GM11168 (cell line): Measurements from ENCODE around the gene VARS1.
"Not testable (repeated sequence)": the region's sequence is repeated elsewhere in the genome, so short reads cannot be mapped to it uniquely, and the experiment has no call there.

ENCODE experiments used
- in situ Hi-C: fragments of 300-500 bp; cut with MboI; formaldehyde crosslinking; loops from one replicate; pipeline ENCODE4 v1.12.0; 2022; ENCODE audit warnings: low sequenced_read_pairs; ENCODE audit not compliant: unreplicated experiment

The VARS1 gene

DNA sequence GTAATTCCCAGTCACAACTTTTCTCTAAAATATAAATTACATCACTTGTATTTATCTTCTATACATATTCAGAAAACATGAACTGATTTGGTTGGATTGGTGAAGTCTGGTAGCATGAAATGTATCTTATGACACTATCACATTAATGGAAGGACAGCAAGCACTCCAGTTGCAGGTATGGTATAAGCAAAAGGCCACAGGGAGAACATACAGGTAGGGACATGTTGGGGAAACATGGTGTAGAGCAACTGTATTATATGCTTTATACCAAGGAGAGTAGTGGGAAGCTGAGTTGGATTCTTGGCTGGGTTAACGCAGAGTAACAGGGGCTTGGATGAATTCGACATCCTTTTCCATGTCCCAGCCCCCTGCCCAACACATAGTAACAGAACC lies 1.4 kb upstream of the VARS1 start:
- in situ Hi-C loops = no loop called here

DNA sequence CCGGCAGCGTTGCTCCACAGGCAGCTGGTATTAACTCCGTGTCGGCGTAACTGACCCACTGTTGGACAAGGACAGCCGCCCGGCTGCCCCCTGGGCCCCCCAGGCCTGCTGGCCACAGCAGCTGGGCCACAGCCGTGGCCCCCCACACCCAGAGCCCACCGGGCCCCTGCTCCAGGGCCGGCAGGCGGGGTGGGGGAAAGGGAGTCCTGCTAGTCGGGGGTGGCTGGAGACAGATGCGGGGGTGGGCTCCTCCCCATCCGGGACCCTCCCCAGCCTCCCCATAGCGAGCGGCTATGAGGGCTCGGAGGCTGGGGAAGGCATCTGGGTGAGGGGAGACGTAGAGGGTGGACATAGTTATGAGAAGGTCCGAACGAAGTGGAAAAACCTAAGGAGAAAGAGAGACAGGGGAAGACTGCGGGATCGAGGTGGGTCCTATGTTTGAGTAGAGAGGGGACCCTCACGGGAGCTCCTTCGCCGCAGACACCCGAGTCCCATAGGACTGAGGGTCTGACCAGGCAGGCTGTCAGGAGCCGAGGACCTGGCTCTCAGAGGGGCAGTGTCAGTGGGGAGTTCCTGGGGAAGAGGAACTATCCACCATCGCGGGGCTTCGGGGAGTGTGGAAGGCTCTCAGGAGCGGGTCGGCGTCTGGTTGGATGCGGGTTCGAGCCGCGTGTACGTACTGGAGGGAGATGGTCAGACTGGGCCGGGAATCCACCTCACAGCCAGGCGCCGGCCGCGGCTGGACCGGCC lies 511 bp downstream of the VARS1 start:
- in situ Hi-C loops = no loop called here

DNA sequence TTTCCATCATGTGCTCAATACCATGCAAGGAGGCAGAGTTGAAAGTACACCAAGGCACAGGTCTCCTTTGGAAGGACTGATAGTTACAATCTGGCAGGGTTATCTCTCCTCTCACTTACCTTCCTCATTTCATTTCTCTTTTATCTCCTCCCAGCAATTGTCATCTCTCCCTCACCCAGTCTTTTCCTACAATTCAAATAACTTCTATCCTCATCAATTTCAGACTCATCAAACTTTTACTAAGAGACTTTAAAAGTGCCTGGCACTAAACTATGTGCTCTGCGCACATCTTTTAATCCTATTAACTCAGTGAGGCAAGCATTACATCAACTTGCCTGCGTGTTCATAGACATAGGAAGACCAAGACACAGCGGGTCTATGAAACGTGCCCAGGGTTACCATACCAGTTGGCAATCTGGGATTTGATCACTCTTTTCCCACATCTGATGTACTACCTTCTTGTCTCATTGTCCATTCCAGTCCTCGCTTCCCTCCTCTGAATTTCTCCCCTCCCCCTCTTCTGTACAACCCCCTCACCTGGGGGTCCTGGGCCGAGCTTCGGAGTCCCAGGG lies 1.2 kb downstream of the VARS1 start:
- in situ Hi-C loops = no loop called here

DNA sequence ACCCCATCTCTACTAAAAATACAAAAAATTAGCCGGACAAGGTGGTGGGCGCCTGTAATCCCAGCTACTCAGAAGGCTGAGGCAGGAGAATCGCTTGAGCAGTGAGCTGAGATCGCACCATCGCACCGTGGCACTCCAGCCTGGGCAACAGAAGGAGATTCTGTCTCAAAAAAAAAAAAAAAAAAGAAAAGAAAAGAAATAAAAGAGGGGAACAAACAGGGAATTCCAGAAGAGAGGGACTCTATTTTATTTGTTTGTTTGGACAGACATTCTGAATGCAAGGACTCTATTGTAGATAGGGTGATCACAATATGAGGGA lies 1.7 kb downstream of the VARS1 start:
- in situ Hi-C loops = not testable (repeated sequence)

DNA sequence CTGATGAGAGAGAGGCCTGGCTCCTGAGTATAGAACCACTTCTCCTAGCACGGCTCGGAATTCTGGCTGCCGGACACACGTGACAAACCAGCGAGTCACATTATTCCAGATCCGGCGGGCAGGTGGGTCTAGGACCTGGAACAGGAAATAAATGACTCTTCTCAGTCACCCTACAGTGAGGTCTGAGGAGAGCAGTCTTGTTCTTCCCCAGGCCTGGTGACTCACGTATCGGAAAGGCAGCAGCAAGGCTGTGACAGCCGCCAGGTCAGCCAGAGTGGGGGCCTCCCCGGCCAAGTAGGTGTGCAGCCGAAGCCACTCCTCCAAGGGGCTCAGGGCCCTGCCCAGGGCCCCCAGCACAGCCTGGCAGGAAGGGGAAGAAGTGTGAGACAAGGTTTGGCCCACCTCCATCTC lies 2.8 kb downstream of the VARS1 start:
- in situ Hi-C loops = no loop called here

DNA sequence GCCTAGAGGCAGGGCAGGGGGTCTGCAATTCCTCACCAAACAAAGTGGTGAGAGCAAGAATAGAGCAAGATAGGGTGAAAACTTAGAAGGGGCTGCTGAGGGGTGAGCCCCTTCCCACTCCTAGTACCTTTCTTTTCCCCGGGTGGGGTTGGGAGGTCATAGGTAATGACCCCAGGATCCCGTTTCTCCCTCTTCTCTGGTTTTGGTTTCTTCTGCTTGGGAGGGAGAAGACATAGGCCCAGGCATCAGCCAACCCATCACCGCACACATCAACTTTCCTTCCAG lies 3.5 kb downstream of the VARS1 start:
- in situ Hi-C loops = no loop called here

DNA sequence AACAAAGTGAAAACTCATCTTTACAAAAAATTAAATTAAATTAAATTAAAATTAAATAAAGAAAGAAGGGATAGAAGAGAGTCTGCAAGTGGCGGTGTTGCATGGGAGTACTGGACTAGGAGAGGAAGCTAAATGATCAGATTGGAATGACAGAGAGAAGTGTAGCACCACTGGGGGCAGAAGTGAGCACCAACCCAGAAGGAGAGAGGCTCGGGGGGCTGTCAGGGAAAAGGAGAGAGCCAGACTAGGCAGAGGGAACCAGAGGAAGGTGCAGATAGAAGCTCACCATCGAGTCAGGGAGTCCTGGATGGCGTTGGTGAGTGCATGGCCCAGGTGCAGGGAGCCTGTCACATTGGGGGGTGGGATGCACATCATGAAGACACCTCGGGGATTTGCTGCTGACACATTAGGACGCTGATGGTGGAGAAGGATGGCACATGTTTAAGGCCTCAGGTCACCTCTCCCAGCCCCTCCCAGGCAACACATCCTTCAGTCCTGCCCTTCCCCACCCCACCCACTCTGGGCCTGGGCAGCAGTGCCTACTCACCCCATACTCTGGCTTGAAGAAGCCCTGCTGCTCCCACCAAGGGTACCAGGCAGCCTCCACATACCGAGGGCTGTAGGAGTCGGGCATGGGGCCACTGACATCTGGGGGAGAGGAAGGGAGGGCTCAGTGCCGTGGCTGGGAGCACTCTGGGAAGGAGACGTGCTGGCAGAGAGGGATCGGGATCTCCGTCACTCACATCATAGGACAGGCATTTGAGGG lies 4.0 kb downstream of the VARS1 start:
- in situ Hi-C loops = no loop called here

DNA sequence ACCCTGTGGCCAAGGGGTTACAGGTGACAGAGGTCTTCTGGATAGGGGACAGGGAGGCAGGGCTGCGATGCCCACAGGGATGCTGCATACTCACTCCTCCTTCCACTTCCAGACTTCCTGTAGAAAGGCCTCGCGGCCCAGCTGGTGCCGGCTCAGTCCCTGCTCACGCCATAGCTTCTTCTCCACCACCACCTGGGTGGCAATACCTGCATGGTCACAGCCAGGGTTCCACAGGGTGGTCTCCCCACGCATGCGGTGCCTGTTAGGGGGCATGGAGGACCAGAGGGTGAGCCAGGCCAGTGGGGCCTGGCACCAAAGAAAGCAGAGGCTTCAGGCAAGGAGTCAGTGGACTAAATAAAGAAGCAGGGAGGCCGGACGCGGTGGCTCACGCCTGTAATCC lies 10.1 kb downstream of the VARS1 start:
- in situ Hi-C loops = no loop called here

DNA sequence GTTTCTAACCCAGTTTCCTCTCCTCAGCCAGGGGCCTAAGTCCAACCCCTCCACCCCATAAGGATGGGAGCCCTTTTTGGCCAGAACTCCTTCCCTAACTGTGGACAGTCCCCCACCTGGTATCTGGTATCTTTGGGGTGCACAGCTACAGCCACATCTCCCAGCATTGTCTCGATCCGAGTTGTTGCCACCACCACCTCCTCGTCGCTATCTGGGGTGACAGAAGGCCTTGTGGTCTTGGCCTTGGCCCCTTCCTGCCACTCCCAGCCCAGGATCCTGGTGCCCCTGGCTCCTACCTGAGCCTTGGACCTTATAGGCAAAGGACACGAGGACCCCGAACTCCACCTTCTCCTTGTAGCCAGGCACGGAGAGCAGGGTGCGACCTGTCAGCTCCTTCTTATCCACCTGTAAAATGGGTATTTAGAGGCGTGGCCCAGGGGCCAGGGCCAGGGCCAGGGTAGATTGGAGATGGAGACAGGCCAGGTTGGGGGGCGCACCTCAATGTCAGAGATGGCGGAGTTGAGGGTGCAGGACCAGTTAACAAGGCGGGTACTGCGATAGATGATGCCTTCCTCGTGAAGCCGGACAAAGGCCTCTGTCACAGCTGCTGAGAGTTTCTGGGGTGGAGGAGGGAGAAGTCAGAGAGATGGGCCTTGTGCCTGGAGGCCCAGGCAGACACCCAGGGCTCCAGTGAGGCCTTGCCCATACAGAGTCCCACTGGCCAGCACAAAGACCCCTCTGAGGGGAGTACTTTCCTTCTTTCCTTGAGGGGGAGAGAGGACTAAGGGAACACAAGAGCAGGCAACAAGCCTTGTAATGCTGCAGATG lies 11.2 kb downstream of the VARS1 start:
- in situ Hi-C loops = no loop called here

DNA sequence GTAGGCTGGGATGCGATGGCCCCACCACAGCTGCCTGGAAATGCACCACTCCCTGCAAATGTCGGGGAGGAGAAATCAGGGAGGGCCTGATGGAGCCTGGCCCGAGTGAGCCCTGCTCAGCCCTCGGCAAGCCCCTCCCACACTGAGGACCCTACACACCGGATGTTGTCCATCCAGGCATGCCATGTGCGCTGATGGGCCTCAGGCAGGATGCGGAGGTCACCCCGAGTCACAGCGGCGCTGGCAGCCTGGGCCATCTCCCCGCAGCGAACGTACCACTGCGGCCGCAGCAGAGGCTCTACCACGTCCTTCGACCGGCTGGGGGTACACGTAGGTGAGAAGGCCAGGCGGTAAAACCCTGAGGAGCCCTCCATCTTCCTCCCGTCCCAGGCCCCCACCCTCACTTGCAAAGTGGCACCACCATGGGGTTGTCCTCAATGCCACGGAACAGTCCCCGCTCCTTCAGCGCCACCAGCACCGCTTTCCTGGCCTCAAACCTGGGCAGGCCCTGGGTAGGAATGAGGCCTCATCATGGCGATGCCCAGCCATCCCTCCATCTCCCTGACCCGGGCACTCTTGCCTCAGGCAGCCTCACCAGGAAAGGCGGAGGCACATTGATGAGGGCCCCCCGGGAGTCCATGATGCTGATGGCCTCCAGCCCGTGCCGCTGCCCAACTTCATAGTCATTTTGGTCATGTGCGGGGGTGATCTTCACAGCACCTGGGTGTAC lies 13.3 kb downstream of the VARS1 start:
- in situ Hi-C loops = no loop called here

DNA sequence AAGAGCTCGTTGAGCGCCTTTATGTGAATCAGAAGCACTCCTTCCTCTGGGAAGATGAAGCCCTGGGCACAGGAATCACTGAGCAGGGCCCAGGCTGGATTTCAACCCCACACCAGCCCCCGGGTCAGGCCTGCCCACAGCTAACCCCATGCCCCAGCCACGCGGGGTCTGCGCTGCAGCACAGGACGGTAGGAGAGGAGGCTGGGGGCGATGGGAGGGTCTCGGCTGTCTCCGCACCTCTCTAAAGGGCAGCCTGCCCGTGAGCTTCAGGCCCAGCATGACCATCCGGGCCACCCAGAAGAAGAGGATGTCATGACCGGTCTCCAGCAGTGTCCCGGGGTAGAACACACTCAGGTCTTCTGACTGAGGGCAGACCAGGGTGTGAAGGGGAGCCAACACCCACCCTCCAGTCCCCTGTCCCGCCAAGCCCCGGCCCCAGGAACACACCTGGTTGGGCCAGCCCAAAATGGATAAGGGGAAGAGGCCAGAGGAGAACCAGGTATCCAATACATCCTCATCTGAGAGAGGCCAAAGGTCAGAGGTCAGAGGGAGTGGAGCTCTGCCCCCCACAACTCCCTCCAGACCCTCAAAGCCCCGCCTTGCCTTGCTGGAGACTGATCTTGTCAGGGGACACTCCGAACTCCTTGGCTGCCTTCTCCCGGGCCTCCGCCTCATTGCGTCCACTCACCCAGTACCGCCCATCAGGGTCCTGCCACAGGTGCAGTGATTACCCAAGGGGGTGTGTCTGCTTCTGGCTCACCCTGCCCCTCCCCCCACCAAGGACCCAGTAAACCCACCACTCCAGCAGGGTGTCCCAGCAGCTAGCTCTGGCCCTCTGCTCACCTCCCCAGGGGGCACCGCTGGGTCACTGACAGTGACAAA lies 14.1 kb downstream of the VARS1 start:
- in situ Hi-C loops = no loop called here

DNA sequence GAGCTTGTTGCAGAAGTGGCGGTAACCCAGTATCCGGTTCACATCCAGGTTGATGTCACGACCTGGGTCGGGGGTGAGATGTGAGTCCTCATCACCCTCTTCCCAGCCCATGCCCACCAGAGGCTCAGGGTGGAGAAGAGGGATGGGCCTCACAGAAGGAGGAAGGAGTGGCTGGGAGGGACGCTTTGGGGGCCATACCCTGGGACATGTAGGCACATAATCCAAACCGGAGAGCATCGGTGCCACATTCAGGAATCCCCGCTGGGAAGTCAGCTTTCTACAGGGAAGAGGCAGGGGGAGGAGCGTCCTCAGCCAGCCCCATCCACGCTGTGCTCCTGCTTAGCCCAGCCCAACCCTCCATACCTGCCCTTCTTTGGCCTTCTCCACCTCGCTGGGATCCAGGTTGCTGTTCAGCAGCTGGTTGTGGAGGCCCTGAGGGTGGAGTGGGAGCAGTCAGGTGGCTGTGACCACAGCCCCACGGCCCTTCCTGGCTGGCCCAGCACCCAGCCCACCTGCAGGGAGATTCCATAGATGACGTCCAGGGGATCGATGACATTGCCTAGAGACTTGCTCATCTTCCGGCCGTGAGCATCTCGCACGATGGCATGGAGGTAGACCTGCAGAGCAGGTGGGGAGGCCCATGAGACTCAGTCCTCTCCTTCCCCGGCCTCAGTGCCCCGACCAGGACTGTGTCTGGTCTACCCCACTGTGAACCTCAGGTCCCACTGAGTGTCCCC lies 14.9 kb downstream of the VARS1 start:
- in situ Hi-C loops = no loop called here

DNA sequence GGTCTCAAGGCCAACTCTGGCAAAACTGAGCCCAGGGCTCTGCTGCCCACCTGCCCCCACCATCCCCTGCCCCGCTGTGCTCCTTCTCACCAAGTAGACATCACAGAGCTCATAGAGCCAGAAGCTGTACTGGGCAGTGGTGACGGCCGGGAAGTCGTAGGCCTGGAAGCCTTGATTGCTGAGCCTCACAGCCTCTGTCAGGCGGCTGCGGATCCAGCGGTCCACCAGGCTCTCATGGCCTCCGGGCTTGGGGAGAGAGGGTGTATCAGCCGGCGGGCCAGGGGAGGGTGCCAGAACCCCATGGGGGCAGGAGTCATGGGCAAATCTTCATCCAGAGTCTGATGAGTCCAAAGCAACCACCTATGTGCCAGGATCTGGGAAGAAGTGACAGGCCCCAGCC lies 15.6 kb downstream of the VARS1 start:
- in situ Hi-C loops = no loop called here

DNA sequence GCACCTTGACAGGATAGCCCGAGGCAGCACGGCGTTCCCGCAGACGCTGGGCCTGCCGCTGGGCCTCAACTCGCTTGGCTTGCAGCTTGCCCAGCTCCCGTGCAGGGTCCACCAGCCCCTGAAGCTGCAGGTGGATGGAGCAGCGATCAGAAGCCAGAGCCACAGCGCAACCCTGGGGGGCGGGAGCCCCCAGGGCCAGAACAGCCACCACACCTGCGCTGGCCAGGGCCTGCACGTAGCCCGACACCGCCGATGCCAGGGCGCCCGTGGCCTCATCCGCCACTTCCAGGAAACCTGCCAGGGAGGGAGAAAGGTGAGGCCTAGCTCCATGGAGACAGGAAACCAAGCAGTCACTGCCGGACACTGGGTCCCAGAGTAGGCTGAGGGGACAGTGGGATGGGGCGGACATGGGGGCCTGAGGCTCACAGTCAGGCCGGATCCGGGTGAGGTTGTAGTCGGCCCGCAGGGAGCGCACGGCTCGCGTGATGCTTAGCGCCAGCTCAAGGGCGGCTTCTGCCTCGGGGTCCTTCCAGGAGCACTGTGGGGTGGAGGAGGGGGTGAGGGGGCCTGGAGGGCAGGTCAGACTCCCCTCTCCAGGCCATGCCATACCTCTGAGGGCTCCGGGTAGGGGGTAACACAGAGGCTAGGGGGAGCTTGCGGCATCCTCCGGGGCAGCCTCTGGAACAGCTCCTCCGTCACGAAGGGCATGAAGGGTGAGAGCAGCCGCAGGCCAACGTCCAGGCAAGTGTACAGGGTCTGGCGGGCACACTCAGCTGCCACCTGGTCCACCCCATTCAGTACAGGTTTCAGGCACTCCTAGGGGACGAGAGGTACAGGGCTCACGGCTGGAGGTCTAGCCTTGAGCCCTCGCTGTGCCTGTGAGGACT lies 16.3 kb downstream of the VARS1 start:
- in situ Hi-C loops = no loop called here

DNA sequence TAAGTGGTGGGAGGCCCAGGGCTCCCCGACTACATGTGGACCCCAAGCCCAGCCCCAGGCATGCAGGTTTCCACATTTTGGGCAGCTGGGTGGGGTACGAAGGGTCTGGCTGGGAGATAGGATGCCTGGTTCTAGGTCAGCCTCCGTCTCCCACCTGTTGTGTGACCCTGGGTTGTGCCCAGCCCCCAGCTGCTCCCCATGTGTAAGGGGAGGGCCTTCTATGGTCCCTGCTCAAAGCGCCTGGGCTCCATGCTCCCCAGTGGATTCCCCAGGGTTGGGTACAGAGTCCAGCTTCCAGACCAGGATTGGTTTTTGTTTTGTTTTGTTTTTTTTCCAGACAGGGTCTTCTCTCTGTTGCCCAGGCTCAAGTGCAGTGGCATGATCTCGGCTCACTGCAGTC lies 17.4 kb downstream of the VARS1 start:
- in situ Hi-C loops = no loop called here

DNA sequence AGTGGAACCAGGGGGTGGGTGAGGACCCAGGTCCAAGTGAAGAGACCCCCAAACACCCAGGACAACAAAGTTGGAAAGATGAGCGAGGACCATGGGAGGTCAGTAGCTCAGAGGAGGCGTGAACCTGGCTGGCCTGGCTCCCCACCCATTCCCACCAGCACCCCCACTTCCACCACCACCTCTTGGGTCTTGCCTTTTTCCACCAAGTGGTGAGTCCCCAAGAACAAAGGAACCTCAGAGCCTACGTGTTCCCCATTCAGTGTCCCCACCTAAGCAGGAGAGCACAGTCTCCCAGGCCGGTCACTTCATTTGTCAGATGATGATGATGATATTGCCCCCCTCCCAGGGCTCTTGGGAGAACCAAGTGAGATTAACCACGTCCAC lies 17.9 kb downstream of the VARS1 start:
- in situ Hi-C loops = no loop called here

DNA sequence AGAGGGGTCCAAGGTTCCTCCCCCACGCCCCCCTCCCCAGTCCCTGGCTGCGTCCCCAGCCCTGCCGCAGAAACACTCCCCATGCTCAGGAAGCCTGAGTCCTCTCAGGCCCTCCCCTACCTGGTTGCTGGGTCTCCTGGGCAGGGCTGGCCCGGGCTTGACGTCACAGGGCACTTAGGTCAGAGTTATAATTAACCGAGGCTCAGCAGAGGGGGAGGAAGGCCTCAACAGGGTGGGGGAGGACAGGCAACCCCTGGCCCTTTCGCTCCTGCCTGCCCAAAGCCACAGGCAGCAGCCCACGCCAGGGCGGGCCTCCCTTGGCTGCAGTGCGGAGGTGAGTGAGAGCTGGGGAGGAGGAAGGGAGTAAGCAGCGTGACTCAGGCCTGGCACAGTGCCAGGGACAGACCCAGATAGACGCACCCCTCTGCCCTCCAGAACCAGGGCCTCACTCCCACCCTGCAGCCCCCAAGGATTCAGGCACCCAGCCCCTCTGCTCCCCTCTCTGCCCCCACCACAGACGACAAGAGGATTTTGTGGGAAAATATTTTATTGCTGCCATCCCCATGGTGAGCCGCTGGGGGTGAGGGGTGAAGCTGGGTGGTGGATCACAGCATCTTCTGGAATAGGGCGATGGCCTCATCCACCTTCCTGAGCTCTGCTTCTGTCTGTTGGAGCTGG lies 18.4 kb downstream of the VARS1 start, which contains the start of gene VWA7:
Gene VWA7 (minus strand): TSS at position 340 of the 678 bp plus-strand sequence. CDS start 549 bp downstream, outside the sequence.
- in situ Hi-C loops = no loop called here
